GM12878 (cell line): Measurements from ENCODE around the gene PTGS1. TPM values are rescaled to one million over a fixed set of nuclear protein-coding genes. Genes with fewer than 3 reads are reported as not detected.

Experiments used
- ATAC-seq: fragments of 200-7000 bp; cut with Tn5 transposase; 3 replicates; pipeline ENCODE4 v1.9.1; 2020; ENCODE audit warnings: mild to moderate bottlenecking, moderate library complexity
- BruUV-seq: library from RNA; stranded (reverse); fragments of 400-500 nt; replicated peaks from 2 replicates; lab custom pipeline; 2021; lab: Mats Ljungman, UMichigan
- CTCF ChIA-PET: fragments of 300-600 bp; sonication (Branson Sonifier 250); formaldehyde crosslinking; extraction: SDS; loops from one replicate; lab custom pipeline; 2021; ENCODE audit warnings: inconsistent platforms; lab: Yijun Ruan, JAX
- POLR2A ChIA-PET: fragments of 350-600 bp; formaldehyde crosslinking; extraction: SDS; loops from one replicate; lab custom pipeline; 2021; ENCODE audit warnings: inconsistent platforms; lab: Charles Lee
- RAD21 ChIA-PET: fragments of 300-600 bp; sonication (Branson Sonifier 250); formaldehyde crosslinking; loops from one replicate; lab custom pipeline; 2023; ENCODE audit warnings: antibody characterized with exemption; ENCODE audit not compliant: unreplicated experiment; lab: Charles Lee
- SMC1A ChIA-PET: fragments of 300-600 bp; sonication (Branson Sonifier 250); formaldehyde crosslinking; loops from one replicate; lab custom pipeline; 2023; ENCODE audit not compliant: unreplicated experiment, uncharacterized antibody; lab: Charles Lee
- DNase-seq: peaks from one replicate; pipeline ENCODE4 v3.0.0-alpha.2; 2011; ENCODE audit warnings: low read depth, low spot score
- FAIRE-seq: peaks from 3 replicates; lab custom pipeline; 2011; peaks lifted over from hg19 to GRCh38; lab: Jason Lieb, UNC
- H2AFZ ChIP-seq: 2 replicates; pipeline ENCODE4 v1.6.0; 2011; ENCODE audit warnings: low read depth, low read length, control low read depth; ENCODE audit not compliant: control insufficient read depth
- H3K27ac ChIP-seq: 2 replicates; pipeline ENCODE4 v1.5.1; 2011; ENCODE audit warnings: control low read depth; ENCODE audit not compliant: control insufficient read depth, insufficient read depth
- H3K27me3 ChIP-seq, 2 experiments: replicated peaks in 1 of 2; 2 replicates each; pipeline versions ENCODE4 v1.6.0 to v1.6.1; 2011; ENCODE audit warnings: low read length in 1 of 2; ENCODE audit not compliant: control insufficient read depth in 2 of 2, insufficient read depth in 2 of 2
- H3K36me3 ChIP-seq, 2 experiments: 2 replicates each; pipeline ENCODE4 v1.5.1; 2011; ENCODE audit warnings: low read length in 1 of 2; ENCODE audit not compliant: control insufficient read depth in 2 of 2, insufficient read depth in 2 of 2
- H3K4me1 ChIP-seq: 2 replicates; pipeline ENCODE4 v1.6.1; 2011; ENCODE audit warnings: mild to moderate bottlenecking, low read length, moderate library complexity, mixed read lengths; ENCODE audit not compliant: control insufficient read depth, insufficient read depth
- H3K4me2 ChIP-seq: 2 replicates; pipeline ENCODE4 v1.6.0; 2011; ENCODE audit warnings: control low read depth; ENCODE audit not compliant: control insufficient read depth, insufficient read depth
- H3K4me3 ChIP-seq: fragments of 200-600 bp; sonication (generic); 2 replicates; pipeline ENCODE4 v1.5.1; 2016
- H3K79me2 ChIP-seq: 2 replicates; pipeline ENCODE4 v1.6.0; 2011; ENCODE audit warnings: low read length; ENCODE audit not compliant: control insufficient read depth, insufficient read depth
- H3K9ac ChIP-seq: 2 replicates; pipeline ENCODE4 v1.8.0; 2011; ENCODE audit warnings: low read length, control low read depth, mixed read lengths; ENCODE audit not compliant: control insufficient read depth, insufficient read depth
- H3K9me3 ChIP-seq: replicated peaks from 3 replicates; pipeline ENCODE4 v1.5.1; 2011; ENCODE audit warnings: mild to moderate bottlenecking, low read length; ENCODE audit not compliant: control insufficient read depth, insufficient read depth
- H4K20me1 ChIP-seq: 2 replicates; pipeline ENCODE4 v1.6.0; 2011; ENCODE audit not compliant: control insufficient read depth, insufficient read depth
- NFYA ChIP-seq: IDR thresholded peaks from 2 replicates; pipeline ENCODE4 v1.6.1; 2011; ENCODE audit warnings: low read depth, mild to moderate bottlenecking, low read length, improper control_type of control experiment, borderline replicate concordance
- NR2F1 ChIP-seq: fragments of 450-650 bp; conservative IDR thresholded peaks from 2 replicates; pipeline ENCODE4 v1.6.1; 2017; ENCODE audit warnings: mild to moderate bottlenecking
- PAX8 ChIP-seq: fragments of 450-650 bp; IDR thresholded peaks from 2 replicates; pipeline ENCODE4 v1.6.1; 2017; ENCODE audit warnings: mild to moderate bottlenecking, moderate library complexity
- PKNOX1 ChIP-seq: fragments of 450-650 bp; IDR thresholded peaks from 2 replicates; pipeline ENCODE4 v1.6.1; 2016; ENCODE audit warnings: mild to moderate bottlenecking
- WGBS: methylation state at CpG from one replicate; pipeline ENCODE4 v1.1.6; 2016; ENCODE audit warnings: low lambda C conversion rate; ENCODE audit not compliant: insufficient replicate concordance, insufficient coverage; ENCODE audit errors: missing lambda C conversion rate; 5-methylcytosine and 5-hydroxymethylcytosine counted together
- in situ Hi-C: fragments of 300-500 bp; cut with MboI; formaldehyde crosslinking; loops from 9 replicates; pipeline ENCODE4 v1.14.3; 2018; ENCODE audit warnings: mixed read lengths
- intact Hi-C: fragments of 100-400 bp; cut with micrococcal nuclease; formaldehyde crosslinking; loops from one replicate; pipeline ENCODE4 v1.14.2; 2022; ENCODE audit not compliant: unreplicated experiment
- polyA plus RNA-seq, 11 experiments: library from polyadenylated mRNA; depleted of rRNA in 4 of 11; unstranded in 6 of 11; stranded (reverse) in 5 of 11; fragments of >200 nt; fragmentation: Nextera tagmentation in 4 of 11; fragmentation: Illumina TruSeq in 1 of 11; extraction: Ambion mirVana in 4 of 11; extraction: Trizol in 1 of 11; gene quantifications; 1 replicate in 1 of 11; 2 replicates in 10 of 11; pipeline versions ENCODE4 v1.2.1 to v1.2.3, GENCODE V29; 2011 to 2016; ENCODE audit warnings: inconsistent platforms in 2 of 11, missing spikeins in 2 of 11, low read depth in 1 of 11
- total RNA-seq, 4 experiments: library from RNA; depleted of rRNA in 3 of 4; stranded (reverse); fragments of >200 nt in 3 of 4; fragmentation: Illumina TruSeq in 1 of 4; extraction: Trizol in 1 of 4; gene quantifications; 2 replicates each; pipeline versions ENCODE4 v1.2.1 to v1.2.3, GENCODE V29; 2013 to 2021
- TF ChIP-seq, protein P1 (sequence below): fragments of 450-650 bp; IDR thresholded peaks from 2 replicates; pipeline ENCODE4 v1.6.1; 2018; ENCODE audit warnings: mild to moderate bottlenecking, low read depth, moderate library complexity; ENCODE audit not compliant: partially characterized antibody

The PTGS1 gene
- total and polyA plus RNA-seq, 10 of the 15 experiments (the other 5 are each of a cell fraction or from before 2014, with no cell fraction given): 0.16 to 2.8 (median 0.96) TPM

DNA sequence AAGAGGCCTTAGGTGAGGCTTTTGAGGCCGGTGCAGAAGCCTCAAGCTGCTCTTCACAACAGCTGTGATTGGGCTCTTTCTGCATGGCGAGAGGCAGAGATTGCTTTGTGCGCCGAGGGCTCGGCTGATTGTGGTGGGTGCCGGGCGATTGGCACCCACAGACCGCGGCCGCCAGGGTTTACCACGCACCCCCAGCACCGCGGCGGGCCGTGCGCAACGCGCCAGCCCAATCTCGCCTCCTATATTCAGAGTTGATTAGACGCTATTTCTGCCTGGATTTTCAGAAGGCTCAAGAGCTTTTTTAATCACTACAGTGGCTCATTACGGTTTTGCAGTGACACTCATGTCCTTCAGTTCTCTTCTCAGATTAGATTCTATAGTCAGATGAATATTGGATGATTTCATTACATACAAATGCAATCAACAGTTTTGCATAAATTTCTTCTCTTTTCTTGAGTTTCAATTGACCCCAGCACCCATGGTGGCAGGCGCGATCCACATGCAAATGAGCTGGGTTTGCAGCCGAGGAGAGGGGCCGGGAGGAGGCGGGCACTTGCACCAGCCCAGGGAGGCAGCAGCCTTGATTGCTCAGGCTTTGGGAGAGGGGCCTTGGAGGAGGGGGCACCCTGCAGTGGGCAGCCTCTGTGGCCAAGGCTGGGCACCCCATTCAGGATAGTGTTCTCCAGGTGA lies 33.8 kb upstream of the PTGS1 start:
- Histone ChIP-seq H3K27ac (no peak overlapping the region), H2AFZ (no peak overlapping the region), H3K4me1 (no peaks in the 10 kb centered on the region), H3K9ac (no peak overlapping the region), H3K4me2 (0 out of 2 replicates have a peak overlapping the region, but pooled peaks have one; percentile 22), H3K4me3 (no peak overlapping the region), H3K79me2 (no peaks in the 10 kb centered on the region), H3K36me3 (no peaks in the 10 kb centered on the region), H4K20me1 (no peaks in the 10 kb centered on the region), H3K27me3 (no peaks in the 10 kb centered on the region; a peak in 2 of 4 replicates), H3K9me3 (no peaks in the 10 kb centered on the region)
- CTCF ChIA-PET: interaction anchor here (2.1 kb wide), 1 partner anchor 212 kb away, joined by 6 read pairs; no protein-coding TSS in a partner anchor
- POLR2A ChIA-PET: no interaction called here
- DNase-seq (no peak), FAIRE-seq (no peak), ATAC-seq (peak; percentile 63)
- in situ Hi-C loops: no loop called here
- intact Hi-C loops: no loop called here
- 34% methylated on average over 24 of the region's 26 CpGs for WGBS
- RAD21 ChIA-PET: no interaction called here
- no TSS peak for BruUV-seq
- SMC1A ChIA-PET: interaction anchor here (1.0 to 1.4 kb wide), 2 partner anchors 10 to 66 kb away, joined by 3 read pairs; no protein-coding TSS in a partner anchor
- TF ChIP-seq PKNOX1: no peak

- DNase-seq (no peak), FAIRE-seq (no peak), ATAC-seq (no peak)
- TF ChIP-seq NFYA (no peak), NR2F1 (no peak), PAX8 (no peak)
- TF ChIP-seq, protein P1, sequence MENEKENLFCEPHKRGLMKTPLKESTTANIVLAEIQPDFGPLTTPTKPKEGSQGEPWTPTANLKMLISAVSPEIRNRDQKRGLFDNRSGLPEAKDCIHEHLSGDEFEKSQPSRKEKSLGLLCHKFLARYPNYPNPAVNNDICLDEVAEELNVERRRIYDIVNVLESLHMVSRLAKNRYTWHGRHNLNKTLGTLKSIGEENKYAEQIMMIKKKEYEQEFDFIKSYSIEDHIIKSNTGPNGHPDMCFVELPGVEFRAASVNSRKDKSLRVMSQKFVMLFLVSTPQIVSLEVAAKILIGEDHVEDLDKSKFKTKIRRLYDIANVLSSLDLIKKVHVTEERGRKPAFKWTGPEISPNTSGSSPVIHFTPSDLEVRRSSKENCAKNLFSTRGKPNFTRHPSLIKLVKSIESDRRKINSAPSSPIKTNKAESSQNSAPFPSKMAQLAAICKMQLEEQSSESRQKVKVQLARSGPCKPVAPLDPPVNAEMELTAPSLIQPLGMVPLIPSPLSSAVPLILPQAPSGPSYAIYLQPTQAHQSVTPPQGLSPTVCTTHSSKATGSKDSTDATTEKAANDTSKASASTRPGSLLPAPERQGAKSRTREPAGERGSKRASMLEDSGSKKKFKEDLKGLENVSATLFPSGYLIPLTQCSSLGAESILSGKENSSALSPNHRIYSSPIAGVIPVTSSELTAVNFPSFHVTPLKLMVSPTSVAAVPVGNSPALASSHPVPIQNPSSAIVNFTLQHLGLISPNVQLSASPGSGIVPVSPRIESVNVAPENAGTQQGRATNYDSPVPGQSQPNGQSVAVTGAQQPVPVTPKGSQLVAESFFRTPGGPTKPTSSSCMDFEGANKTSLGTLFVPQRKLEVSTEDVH: no peak
- no TSS peak for BruUV-seq
- no peaks in the 10 kb centered on the region for H3K4me1 ChIP-seq
- ChIA-PET RAD21 (no interaction called here), POLR2A (no interaction called here), SMC1A (interaction anchor here (1.0 kb wide), 1 partner anchor 67 kb away, joined by 3 read pairs; no protein-coding TSS in a partner anchor), CTCF (no interaction called here)
- H4K20me1 ChIP-seq: no peaks in the 10 kb centered on the region
- no peaks in the 10 kb centered on the region; a peak in 2 of 4 replicates for H3K27me3 ChIP-seq
- H3K79me2 ChIP-seq: no peaks in the 10 kb centered on the region
- in situ Hi-C loops (no loop called here), intact Hi-C loops (no loop called here)
- no peak overlapping the region for H3K4me2 ChIP-seq
- H3K36me3 ChIP-seq: no peaks in the 10 kb centered on the region
- no peak overlapping the region for H3K4me3 ChIP-seq
- H3K9ac ChIP-seq: no peak overlapping the region
- WGBS: 28% methylated on average over 4 of the region's 4 CpGs
- no peaks in the 10 kb centered on the region for H3K9me3 ChIP-seq
- no peak overlapping the region for H2AFZ ChIP-seq
- no peak overlapping the region for H3K27ac ChIP-seq
Observed at GRCh38 chr9:122337556-122337929, 33.3 kb upstream of the PTGS1 start.
